Measurements from ENCODE around the gene TTR. TPM values are rescaled to one million over a fixed set of nuclear protein-coding genes. Genes with fewer than 3 reads are reported as not detected.

Gene TTR
- total and polyA plus RNA-seq, 8 donors = 0.32 to 2.0 (median 0.57) TPM; not detected in 2

- H3K4me3 ChIP-seq = no peak overlapping the region
- DNase-seq (no peak), ATAC-seq (no peak)
- H3K4me1 ChIP-seq = no peaks in the 10 kb centered on the region
- intact Hi-C loops (cut with DNase I) = no loop called here
- H3K27ac ChIP-seq = no peak overlapping the region
- no peaks in the 10 kb centered on the region for H3K9me3 ChIP-seq
- H3K27me3 ChIP-seq = no peaks in the 10 kb centered on the region
- no peak for TF ChIP-seq CTCF (IDR thresholded peaks at IDR 0.05)
- H3K36me3 ChIP-seq = no peaks in the 10 kb centered on the region
Observed at GRCh38 chr18:31577195-31577594, 14.5 kb upstream of the TTR start.

DNA sequence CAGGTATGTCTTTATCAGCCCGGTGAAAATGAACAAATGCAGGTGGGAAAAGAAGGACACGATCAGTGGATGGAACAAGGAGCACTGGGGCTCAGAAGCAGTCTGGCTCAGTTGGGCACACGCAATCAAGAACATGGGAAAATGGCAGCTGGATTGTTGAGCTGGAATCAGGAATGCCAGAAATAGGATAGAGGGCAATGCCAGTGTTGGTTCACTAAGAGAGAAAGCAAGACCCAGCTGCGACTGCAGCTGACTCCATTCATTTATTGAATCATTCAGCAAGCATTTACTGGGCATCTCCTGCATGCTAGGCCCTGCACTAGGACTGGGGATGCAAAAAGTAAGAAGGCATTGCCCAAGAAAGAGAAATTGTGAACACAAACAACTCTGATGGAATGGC is 13.6 kb upstream of the TTR start:
- Histone ChIP-seq H3K4me3 (no peak overlapping the region), H3K36me3 (no peaks in the 10 kb centered on the region), H3K9me3 (no peaks in the 10 kb centered on the region), H3K4me1 (no peaks in the 10 kb centered on the region), H3K27ac (no peak overlapping the region), H3K27me3 (no peaks in the 10 kb centered on the region)
- ATAC-seq (no peak), DNase-seq (no peak)
- intact Hi-C loops (cut with DNase I) = no loop called here
- no peak for TF ChIP-seq CTCF (IDR thresholded peaks at IDR 0.05)

- Histone ChIP-seq H3K36me3 (no peaks in the 10 kb centered on the region), H3K4me3 (no peak overlapping the region), H3K27me3 (no peaks in the 10 kb centered on the region), H3K4me1 (no peaks in the 10 kb centered on the region), H3K9me3 (no peaks in the 10 kb centered on the region), H3K27ac (no peak overlapping the region)
- no peak for DNase-seq
- intact Hi-C loops (cut with DNase I) = no loop called here
- no peak for TF ChIP-seq CTCF (IDR thresholded peaks at IDR 0.05)
- no peak for ATAC-seq
Observed at GRCh38 chr18:31579375-31579774, 12.3 kb upstream of the TTR start.

DNA sequence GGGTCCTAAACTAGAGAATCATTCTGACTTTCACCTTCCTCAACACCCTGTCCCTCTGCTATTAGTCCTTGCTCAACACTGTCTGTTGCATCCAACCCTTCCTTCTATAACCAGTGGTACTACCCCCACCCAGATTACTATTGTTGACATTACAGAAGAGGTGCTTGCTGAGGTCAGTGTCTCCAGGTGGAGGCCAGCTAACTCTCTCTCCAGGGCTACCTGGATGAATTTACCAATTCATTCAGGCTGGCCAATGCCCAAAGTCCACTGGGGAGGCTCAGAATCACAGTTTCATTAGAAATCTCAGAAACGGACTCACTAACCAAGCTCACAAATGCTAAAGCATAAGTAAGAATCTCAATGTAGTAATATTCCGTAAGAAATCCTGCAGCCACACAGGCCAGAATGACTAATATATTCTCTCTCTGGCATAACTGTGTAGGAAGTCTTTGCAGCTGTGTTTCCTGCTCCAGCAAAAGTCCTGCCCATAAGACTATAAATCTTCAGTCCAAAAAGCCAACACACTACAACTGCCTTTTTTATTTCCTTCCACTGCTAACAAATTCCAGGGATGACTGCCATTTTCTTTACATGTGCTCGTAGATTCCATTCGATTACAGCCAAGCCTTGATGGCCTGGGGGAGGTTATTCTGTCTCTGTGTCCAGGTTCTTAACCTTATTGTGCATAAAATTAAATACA is 10.0 kb upstream of the TTR start:
- no peaks in the 10 kb centered on the region for H3K36me3 ChIP-seq
- H3K4me1 ChIP-seq = no peaks in the 10 kb centered on the region
- no peak for DNase-seq
- peak; percentile 47 for ATAC-seq
- H3K4me3 ChIP-seq = no peak overlapping the region
- H3K27me3 ChIP-seq = no peaks in the 10 kb centered on the region
- intact Hi-C loops (cut with DNase I) = no loop called here
- no peak overlapping the region for H3K27ac ChIP-seq
- H3K9me3 ChIP-seq = no peaks in the 10 kb centered on the region
- no peak for TF ChIP-seq CTCF (IDR thresholded peaks at IDR 0.05)

DNA sequence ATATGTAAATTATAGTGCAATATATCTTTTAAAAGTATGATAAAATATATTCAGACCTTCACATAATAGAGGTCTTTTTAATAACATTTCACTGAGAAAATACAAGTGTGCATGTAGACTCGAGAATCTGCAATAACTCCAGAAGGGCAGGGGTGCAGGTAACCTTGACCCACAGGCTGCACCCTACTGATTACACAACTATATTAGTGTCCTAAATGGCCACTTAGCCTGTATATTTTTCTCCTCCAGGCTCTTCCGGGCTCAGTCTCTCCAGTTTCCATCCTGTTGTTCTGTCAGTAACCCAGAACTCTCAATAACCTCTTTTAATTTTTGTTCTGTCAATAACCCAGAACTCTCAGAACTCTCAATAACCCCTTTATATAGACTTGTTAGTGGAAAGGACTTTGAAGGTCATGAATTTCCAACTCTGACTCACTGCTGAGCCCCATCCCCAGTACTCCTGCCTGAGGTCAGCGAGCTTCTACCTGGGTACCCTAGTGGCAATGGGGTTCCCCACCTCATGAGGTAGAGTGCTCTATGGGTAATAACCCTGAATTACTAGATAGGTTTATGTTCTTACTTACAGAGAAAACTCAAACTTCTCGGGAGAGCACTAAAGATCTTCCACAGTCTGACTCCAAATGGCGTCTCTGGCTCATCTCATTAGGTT is 8.4 kb upstream of the TTR start:
- intact Hi-C loops (cut with DNase I) = no loop called here
- H3K4me1 ChIP-seq = no peaks in the 10 kb centered on the region
- no peak for TF ChIP-seq CTCF (IDR thresholded peaks at IDR 0.05)

More for the DNA sequence above, 8.4 kb upstream of the TTR start:
- ATAC-seq (no peak), DNase-seq (no peak)
- Histone ChIP-seq H3K36me3 (no peaks in the 10 kb centered on the region), H3K9me3 (no peaks in the 10 kb centered on the region), H3K4me3 (no peak overlapping the region), H3K27ac (no peak overlapping the region), H3K27me3 (no peaks in the 10 kb centered on the region)

Measured in left lung (tissue), 10 donors.